Suprapubic skin (tissue), 4 donors: ENCODE results near the gene YIPF3.

ENCODE experiments used
- EP300 ChIP-seq: sonication (generic); formaldehyde crosslinking; IDR thresholded peaks from one replicate; pipeline ENCODE4 v1.6.1; 2017; ENCODE audit warnings: antibody characterized with exemption
- POLR2A ChIP-seq, 2 donors: fragments of 450-650 bp; IDR thresholded peaks; one replicate each; pipeline ENCODE4 v1.6.1; 2017; ENCODE audit warnings: antibody characterized with exemption in 2 of 2, mild to moderate bottlenecking in 2 of 2, moderate library complexity in 2 of 2
- POLR2AphosphoS5 ChIP-seq, 3 donors: sonication (generic); formaldehyde crosslinking; IDR thresholded peaks; one replicate each; pipeline ENCODE4 v1.6.1; 2017; ENCODE audit warnings: antibody characterized with exemption in 3 of 3
- TF ChIP-seq, protein P1 (sequence below), 2 donors: fragments of 200-600 bp in 1 of 2; fragments of 450-650 bp in 1 of 2; sonication (generic) in 1 of 2; IDR thresholded peaks; one replicate each; pipeline ENCODE4 v1.5.1; 2016 to 2019; ENCODE audit warnings: antibody characterized with exemption in 2 of 2, mild to moderate bottlenecking in 1 of 2, moderate library complexity in 1 of 2

DNA sequence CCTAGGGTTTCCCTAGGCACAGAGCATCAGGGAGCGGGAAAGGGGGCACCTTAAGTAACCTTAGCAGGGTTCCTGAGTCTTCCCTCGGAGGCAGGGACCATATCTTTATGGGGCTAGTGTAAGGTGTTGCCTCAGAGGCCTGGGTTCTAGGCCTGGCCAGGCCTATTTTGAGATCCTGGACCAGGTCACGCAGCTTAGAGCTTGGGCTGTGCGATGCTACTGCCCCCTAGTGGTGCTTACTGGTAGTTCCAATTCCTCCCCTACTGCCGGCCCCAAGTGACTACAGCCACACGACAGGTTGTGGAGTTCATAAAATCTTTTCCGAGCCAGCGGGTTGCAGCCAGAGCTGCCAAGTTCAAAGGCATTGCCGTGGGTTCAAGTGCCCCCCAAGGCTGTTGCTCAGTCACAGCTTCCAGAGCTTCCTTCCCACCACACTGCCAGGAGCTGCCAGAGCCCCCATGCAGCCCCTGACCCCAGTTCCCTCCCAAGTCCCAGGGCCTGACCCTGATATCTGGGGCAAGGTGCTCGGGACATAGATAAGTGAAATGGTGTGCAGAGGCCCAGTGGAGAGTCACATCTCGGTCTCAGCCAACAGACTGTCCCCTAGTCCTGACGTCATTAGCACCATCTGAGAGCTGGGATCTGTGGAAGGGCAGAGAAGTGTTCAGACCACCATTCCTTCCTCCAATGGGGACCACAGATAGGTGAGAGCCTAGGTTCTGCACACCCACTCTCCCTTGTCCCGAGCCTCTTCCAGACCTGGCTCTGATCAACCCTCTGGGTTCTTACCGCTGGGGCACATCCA lies 9.9 kb downstream of the YIPF3 start:
- TF ChIP-seq, protein P1, sequence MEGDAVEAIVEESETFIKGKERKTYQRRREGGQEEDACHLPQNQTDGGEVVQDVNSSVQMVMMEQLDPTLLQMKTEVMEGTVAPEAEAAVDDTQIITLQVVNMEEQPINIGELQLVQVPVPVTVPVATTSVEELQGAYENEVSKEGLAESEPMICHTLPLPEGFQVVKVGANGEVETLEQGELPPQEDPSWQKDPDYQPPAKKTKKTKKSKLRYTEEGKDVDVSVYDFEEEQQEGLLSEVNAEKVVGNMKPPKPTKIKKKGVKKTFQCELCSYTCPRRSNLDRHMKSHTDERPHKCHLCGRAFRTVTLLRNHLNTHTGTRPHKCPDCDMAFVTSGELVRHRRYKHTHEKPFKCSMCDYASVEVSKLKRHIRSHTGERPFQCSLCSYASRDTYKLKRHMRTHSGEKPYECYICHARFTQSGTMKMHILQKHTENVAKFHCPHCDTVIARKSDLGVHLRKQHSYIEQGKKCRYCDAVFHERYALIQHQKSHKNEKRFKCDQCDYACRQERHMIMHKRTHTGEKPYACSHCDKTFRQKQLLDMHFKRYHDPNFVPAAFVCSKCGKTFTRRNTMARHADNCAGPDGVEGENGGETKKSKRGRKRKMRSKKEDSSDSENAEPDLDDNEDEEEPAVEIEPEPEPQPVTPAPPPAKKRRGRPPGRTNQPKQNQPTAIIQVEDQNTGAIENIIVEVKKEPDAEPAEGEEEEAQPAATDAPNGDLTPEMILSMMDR (IDR thresholded peaks at IDR 0.05) = peak; percentile 93 to 96
- TF ChIP-seq POLR2AphosphoS5 (IDR thresholded peaks at IDR 0.05) (no peak), EP300 (no peak), POLR2A (IDR thresholded peaks at IDR 0.05) (no peak)
